Natural killer cell (primary cell): ENCODE measurements around the gene RRBP1. TPM values are rescaled to one million over a fixed set of nuclear protein-coding genes. Genes with fewer than 3 reads are reported as not detected.

Source experiments
- ATAC-seq, 3 donors: fragments of 150-1000 bp in 2 of 3; fragments of 200-7000 bp in 1 of 3; cut with Tn5 transposase; 1 replicate in 1 of 3; 2 replicates in 2 of 3; pipeline ENCODE4 v1.10.0; 2021; ENCODE audit warnings: mild to moderate bottlenecking in 2 of 3, moderate library complexity in 2 of 3
- DNase-seq, 2 donors: peaks; one replicate each; pipeline versions ENCODE4 v3.0.0 to v3.0.0-alpha.2; 2013 to 2021; ENCODE audit warnings: mixed read lengths in 1 of 2
- H3K27ac ChIP-seq: one replicate; pipeline ENCODE4 v1.5.1; 2013; ENCODE audit warnings: mild to moderate bottlenecking, low read length
- H3K27me3 ChIP-seq: one replicate; pipeline ENCODE4 v1.6.1; 2013; ENCODE audit warnings: low read length; ENCODE audit not compliant: control insufficient read depth, insufficient read depth
- H3K36me3 ChIP-seq: one replicate; pipeline ENCODE4 v1.6.1; 2013; ENCODE audit warnings: low read length; ENCODE audit not compliant: control insufficient read depth, insufficient read depth
- H3K4me1 ChIP-seq: one replicate; pipeline ENCODE4 v1.6.1; 2013; ENCODE audit warnings: low read length; ENCODE audit not compliant: control insufficient read depth, insufficient read depth
- H3K4me3 ChIP-seq: one replicate; pipeline ENCODE4 v1.5.1; 2013; ENCODE audit warnings: low read length
- H3K9me3 ChIP-seq: one replicate; pipeline ENCODE4 v1.6.1; 2013; ENCODE audit warnings: low read length; ENCODE audit not compliant: control insufficient read depth, insufficient read depth
- H3K27ac Mint-ChIP-seq, 2 donors: one replicate each; pipeline ENCODE4 v1.8.0; 2022; ENCODE audit warnings: mild to moderate bottlenecking in 2 of 2, mixed read lengths in 2 of 2, moderate library complexity in 1 of 2
- H3K27me3 Mint-ChIP-seq, 2 donors: one replicate each; pipeline ENCODE4 v1.8.0; 2022; ENCODE audit warnings: low read depth in 2 of 2, mixed read lengths in 2 of 2
- H3K36me3 Mint-ChIP-seq: one replicate; pipeline ENCODE4 v1.8.0; 2022; ENCODE audit warnings: mixed read lengths
- H3K4me1 Mint-ChIP-seq, 2 donors: one replicate each; pipeline ENCODE4 v1.8.0; 2022; ENCODE audit warnings: mixed read lengths in 2 of 2
- H3K4me3 Mint-ChIP-seq: one replicate; pipeline ENCODE4 v1.8.0; 2022; ENCODE audit warnings: mild to moderate bottlenecking, moderate library complexity, mixed read lengths
- H3K9me3 Mint-ChIP-seq, 2 donors: one replicate each; pipeline ENCODE4 v1.8.0; 2022; ENCODE audit warnings: mixed read lengths in 2 of 2
- WGBS: methylation state at CpG from one replicate; pipeline ENCODE4 v1.1.7; 2013; ENCODE audit warnings: missing lambda C conversion rate; ENCODE audit not compliant: insufficient coverage; 5-methylcytosine and 5-hydroxymethylcytosine counted together
- intact Hi-C: fragments of 100-400 bp; cut with micrococcal nuclease; formaldehyde crosslinking; loops from one replicate; pipeline ENCODE4 v1.14.2; 2022
- total RNA-seq, 4 donors: library from RNA; stranded (reverse); fragments of 120-200 nt in 1 of 4; gene quantifications; one replicate each; pipeline versions ENCODE4 v1.2.3 to v1.2.4, GENCODE V29; 2013 to 2022
- TF ChIP-seq, protein P1 (sequence below): fragments of 200-600 bp; IDR thresholded peaks from one replicate; pipeline ENCODE4 v1.8.0; 2022; ENCODE audit warnings: antibody characterized with exemption

The RRBP1 gene
- total RNA-seq, 3 donors from 2014 or later (not counting 1 experiment from before 2014, with no cell fraction given) = 88.3 to 95.4 (median 90.1) TPM

DNA sequence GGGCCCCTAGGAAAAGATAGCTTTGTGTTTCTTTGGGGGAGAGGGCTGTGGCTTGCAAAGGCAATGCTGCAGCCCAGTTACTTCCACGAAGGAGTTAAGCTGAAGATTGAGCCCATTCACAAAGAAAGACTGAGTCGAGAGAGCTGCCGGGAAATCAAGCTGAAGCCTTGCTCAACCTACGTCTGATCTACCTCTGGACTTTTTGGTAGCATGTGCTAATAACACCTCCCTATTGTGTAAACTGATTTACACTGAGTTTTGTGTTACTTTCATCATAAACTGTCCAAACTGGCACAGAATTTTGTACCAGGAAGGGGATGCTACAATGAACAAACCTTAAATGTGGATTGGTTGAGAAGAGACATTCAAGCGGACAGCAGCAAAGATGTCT is 41.3 kb upstream of the RRBP1 start:
- Histone ChIP-seq H3K4me1 (peaks cover 4% of the 10 kb centered on the region), H3K36me3 (no peaks in the 10 kb centered on the region), H3K9me3 (no peaks in the 10 kb centered on the region), H3K4me3 (no peak overlapping the region), H3K27ac (no peak overlapping the region), H3K27me3 (no peaks in the 10 kb centered on the region)
- Mint-ChIP-seq H3K4me3 (no peak overlapping the region), H3K27me3 (peaks cover 8 to 15% of the 10 kb centered on the region in 2 donors), H3K27ac (no peak overlapping the region), H3K4me1 (no peaks in the 10 kb centered on the region), H3K36me3 (no peaks in the 10 kb centered on the region), H3K9me3 (no peaks in the 10 kb centered on the region)
- 85% methylated on average over 5 of the region's 5 CpGs for WGBS
- intact Hi-C loops = no loop called here
- TF ChIP-seq, protein P1, sequence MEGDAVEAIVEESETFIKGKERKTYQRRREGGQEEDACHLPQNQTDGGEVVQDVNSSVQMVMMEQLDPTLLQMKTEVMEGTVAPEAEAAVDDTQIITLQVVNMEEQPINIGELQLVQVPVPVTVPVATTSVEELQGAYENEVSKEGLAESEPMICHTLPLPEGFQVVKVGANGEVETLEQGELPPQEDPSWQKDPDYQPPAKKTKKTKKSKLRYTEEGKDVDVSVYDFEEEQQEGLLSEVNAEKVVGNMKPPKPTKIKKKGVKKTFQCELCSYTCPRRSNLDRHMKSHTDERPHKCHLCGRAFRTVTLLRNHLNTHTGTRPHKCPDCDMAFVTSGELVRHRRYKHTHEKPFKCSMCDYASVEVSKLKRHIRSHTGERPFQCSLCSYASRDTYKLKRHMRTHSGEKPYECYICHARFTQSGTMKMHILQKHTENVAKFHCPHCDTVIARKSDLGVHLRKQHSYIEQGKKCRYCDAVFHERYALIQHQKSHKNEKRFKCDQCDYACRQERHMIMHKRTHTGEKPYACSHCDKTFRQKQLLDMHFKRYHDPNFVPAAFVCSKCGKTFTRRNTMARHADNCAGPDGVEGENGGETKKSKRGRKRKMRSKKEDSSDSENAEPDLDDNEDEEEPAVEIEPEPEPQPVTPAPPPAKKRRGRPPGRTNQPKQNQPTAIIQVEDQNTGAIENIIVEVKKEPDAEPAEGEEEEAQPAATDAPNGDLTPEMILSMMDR = no peak
- no peak for ATAC-seq
- no peak for DNase-seq

DNA sequence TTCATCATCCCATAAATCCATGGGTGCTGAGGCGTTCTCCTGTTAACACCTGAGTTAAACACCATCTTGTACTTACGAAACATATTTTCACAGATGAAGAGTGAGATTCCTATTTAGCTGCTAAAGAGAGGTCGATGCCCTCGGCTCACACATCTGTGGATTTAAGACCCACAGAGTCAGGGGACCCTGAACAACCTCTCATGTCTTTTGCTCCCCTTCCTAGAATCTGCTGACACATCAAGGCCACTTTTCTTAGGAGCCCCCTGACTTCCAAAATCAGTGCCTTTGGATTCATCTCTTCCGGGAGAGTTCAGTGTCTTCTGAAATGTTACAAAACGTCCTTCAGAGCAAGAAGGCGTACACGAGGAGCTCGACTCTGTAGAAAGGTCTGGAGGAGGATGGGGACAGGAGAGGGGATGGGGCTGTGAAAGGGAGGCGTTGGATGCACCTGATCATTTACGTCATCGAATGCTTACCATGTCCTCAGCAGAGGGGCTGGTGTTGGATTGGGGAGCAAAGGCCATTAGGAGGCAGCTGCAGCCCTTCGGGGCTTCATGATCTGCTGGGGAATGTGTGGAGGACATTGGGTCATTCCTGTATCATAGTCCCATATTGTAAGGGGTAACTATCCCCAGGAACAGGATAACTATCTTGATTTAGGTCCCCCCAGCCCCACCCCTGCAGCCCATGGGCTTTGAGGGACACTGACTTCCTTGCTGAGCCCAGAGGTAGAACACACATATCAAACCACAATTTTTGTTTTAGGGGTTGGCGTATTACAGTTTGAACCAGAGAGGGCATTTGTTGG is 40.7 kb upstream of the RRBP1 start:
- 82% methylated on average over 14 of the region's 14 CpGs for WGBS
- no peak overlapping the region for H3K27ac ChIP-seq
- H3K9me3 ChIP-seq = no peaks in the 10 kb centered on the region
- H3K9me3 Mint-ChIP-seq = no peaks in the 10 kb centered on the region
- DNase-seq (no peak), ATAC-seq (no peak)
- no peak overlapping the region for H3K27ac Mint-ChIP-seq
- H3K4me1 ChIP-seq = peaks cover 4% of the 10 kb centered on the region
- no peak overlapping the region for H3K4me3 Mint-ChIP-seq
- peaks cover 8 to 15% of the 10 kb centered on the region in 2 donors for H3K27me3 Mint-ChIP-seq
- no peaks in the 10 kb centered on the region for H3K4me1 Mint-ChIP-seq
- TF ChIP-seq, protein P1 = no peak
- H3K27me3 ChIP-seq = no peaks in the 10 kb centered on the region
- no peaks in the 10 kb centered on the region for H3K36me3 ChIP-seq
- no peaks in the 10 kb centered on the region for H3K36me3 Mint-ChIP-seq
- no peak overlapping the region for H3K4me3 ChIP-seq
- intact Hi-C loops = no loop called here

DNA sequence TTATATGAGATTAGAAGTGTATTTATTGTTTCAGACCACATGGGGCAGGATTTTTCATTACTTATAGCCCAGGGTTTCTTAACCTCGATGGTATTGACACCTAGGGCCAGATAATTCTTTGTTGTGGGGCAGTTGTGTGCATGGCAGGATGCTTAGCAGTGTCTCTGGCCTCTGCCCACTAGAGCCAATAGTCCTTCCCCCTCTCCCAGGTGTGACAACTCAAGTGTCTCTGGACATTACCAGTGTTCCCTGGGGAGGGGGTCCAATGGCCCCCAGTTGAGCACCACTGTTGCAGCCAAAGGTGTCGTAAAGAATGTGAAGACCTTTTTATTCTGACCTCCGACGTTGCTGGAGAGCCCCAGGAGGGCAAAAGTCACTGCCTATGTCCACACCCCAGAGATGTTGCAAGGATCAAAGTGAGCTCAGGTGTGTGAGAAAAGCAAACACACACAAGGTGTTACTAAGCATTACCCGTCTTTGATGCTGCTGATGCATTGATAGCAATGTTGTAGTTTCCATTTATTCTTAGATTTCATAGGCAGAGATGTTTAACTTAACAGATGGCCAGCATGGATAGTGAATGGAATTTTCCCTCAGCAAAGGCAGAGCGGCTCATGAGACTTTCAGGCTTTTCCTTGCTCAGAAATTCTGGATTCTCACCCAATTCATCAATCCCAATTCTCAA is 39.9 kb upstream of the RRBP1 start:
- no peak overlapping the region for H3K27ac Mint-ChIP-seq
- peak in 1 of 2 donors; percentile 6 for DNase-seq
- H3K4me1 Mint-ChIP-seq = no peaks in the 10 kb centered on the region
- peaks cover 4% of the 10 kb centered on the region for H3K4me1 ChIP-seq
- H3K27me3 ChIP-seq = no peaks in the 10 kb centered on the region
- peak in 2 of 3 donors; percentile 38 to 46 for ATAC-seq
- H3K4me3 ChIP-seq = no peak overlapping the region
- H3K27ac ChIP-seq = no peak overlapping the region
- H3K36me3 ChIP-seq = no peaks in the 10 kb centered on the region
- H3K27me3 Mint-ChIP-seq = peaks cover 8 to 15% of the 10 kb centered on the region in 2 donors
- H3K4me3 Mint-ChIP-seq = no peak overlapping the region
- intact Hi-C loops = no loop called here
- no peaks in the 10 kb centered on the region for H3K36me3 Mint-ChIP-seq
- WGBS = 52% methylated on average over 6 of the region's 6 CpGs
- H3K9me3 Mint-ChIP-seq = no peaks in the 10 kb centered on the region
- H3K9me3 ChIP-seq = no peaks in the 10 kb centered on the region
- TF ChIP-seq, protein P1 = no peak
